ENCODE measurements around the gene SOX3. TPM values are rescaled to one million over a fixed set of nuclear protein-coding genes. Genes with fewer than 3 reads are reported as not detected.

The SOX3 gene
- polyA plus RNA-seq, 1 experiment: not detected

DNA sequence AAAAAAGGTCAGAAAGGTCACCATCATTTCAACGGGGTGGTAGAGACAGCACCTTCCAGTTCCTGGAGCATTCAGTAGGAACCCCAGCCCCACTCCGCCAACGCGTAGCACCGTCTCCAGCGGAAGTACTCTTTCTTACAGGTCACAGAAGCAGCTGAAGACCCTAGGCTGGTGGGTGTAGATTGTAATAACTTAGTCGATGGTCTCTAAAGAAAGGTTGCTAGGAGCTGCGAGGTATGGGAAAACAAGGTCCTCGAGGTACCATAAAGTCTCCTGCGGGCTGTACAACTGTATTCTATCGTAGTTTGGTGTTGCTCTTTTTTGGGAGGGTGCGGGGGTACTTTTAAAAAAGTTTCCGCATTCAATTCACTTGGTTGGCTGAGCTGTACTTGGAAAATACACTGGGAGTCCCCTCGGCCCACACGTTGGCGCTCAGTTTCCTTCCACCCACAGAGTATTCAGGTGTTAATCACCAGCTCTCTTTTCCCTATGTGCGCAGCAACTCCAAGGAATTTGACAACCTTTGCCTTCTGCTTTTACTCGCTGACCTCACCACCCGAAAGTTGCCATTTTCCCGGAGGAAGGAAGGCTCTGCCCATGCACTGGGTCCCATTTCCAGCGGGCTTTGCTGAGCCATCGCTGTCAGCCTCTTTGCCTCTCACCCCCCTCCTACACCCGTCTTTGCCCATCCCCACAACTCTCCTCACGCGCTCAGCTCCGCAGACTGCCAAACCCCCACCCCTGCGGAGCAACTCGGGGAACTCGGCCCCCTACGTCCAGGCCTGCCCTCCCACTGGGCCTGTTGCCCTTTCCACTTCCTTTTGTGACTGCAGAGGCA is 4.8 kb upstream of the SOX3 start:
- no peak for TF ChIP-seq CTCF (IDR thresholded peaks at IDR 0.05; ENCODE audit: low read depth, low read length)
- Histone ChIP-seq H3K4me3 (ENCODE audit: low read depth, low read length) (no peak overlapping the region), H3K27me3 (ENCODE audit: control insufficient read depth, insufficient read depth, low read length) (peaks cover 47% of the 10 kb centered on the region), H3K27ac (ENCODE audit: low read depth, low read length) (no peak overlapping the region), H3K9me3 (ENCODE audit: control insufficient read depth, insufficient read depth, low read length) (no peaks in the 10 kb centered on the region; the same call in 1 of the 2 replicates)
- CTCF ChIA-PET: no interaction called here
- DNase-seq (ENCODE audit: low read depth, low spot score): no peak
- POLR2A ChIA-PET: interaction anchor here (0.6 kb wide), 1 partner anchor 212 kb away, joined by 3 read pairs; no protein-coding TSS in a partner anchor

DNA sequence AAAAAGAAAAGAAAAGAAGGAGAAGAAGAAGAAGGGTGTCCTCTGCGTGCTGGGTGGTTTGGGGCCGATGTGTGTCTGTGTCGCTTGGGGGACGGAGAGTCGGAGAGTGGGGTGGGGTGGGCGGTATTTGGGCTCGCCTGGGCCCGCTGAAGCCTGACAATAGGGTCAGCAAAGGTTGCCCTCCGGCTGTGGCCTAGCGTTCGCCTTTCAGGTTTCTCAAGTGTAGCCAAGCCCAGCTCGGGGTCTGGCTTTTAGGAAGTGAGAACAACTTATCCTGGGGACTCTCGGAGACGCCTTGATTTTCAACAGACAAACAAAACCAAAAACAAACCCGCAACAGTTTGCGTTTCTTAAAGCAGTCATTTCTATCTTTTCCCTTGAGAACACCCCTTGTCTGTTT is 4.1 kb upstream of the SOX3 start:
- Histone ChIP-seq H3K9me3 (ENCODE audit: control insufficient read depth, insufficient read depth, low read length) (no peaks in the 10 kb centered on the region; the same call in 1 of the 2 replicates), H3K27ac (ENCODE audit: low read depth, low read length) (no peak overlapping the region), H3K4me3 (ENCODE audit: low read depth, low read length) (no peak overlapping the region), H3K27me3 (ENCODE audit: control insufficient read depth, insufficient read depth, low read length) (peaks cover 50% of the 10 kb centered on the region)
- no peak for TF ChIP-seq CTCF (IDR thresholded peaks at IDR 0.05; ENCODE audit: low read depth, low read length)
- CTCF ChIA-PET: no interaction called here
- POLR2A ChIA-PET: no interaction called here
- DNase-seq (ENCODE audit: low read depth, low spot score): no peak

DNA sequence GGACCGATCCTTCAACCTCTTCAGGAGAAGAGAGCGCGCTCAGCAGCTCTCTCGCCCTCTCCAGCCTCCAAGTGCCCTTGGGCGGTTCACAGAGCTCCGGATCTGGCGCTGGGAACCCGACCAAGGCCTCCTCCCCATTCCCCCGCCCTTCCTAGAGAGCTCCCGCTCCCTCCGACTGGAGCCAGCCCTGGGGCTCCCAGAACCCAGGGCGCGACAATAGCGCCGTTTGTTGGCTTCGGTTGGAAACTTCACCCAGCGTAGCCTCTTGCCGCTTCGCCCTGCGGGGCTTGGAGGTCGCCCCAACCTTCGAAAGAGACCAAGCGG is 3.1 kb upstream of the SOX3 start:
- Histone ChIP-seq H3K9me3 (ENCODE audit: control insufficient read depth, insufficient read depth, low read length) (no peaks in the 10 kb centered on the region; the same call in 1 of the 2 replicates), H3K27ac (ENCODE audit: low read depth, low read length) (no peak overlapping the region), H3K27me3 (ENCODE audit: control insufficient read depth, insufficient read depth, low read length) (peaks cover 55% of the 10 kb centered on the region), H3K4me3 (ENCODE audit: low read depth, low read length) (no peak overlapping the region)
- ChIA-PET CTCF (no interaction called here), POLR2A (no interaction called here)
- no peak for TF ChIP-seq CTCF (IDR thresholded peaks at IDR 0.05; ENCODE audit: low read depth, low read length)
- no peak for DNase-seq (ENCODE audit: low read depth, low spot score)

GRCh38 chrX:140507223-140507981 is 2.5 kb upstream of the SOX3 start:
- no peak overlapping the region for H3K4me3 ChIP-seq (ENCODE audit: low read depth, low read length)
- DNase-seq (ENCODE audit: low read depth, low spot score): no peak
- H3K9me3 ChIP-seq (ENCODE audit: control insufficient read depth, insufficient read depth, low read length): no peaks in the 10 kb centered on the region; the same call in 1 of the 2 replicates
- ChIA-PET CTCF (no interaction called here), POLR2A (no interaction called here)
- no peak overlapping the region for H3K27ac ChIP-seq (ENCODE audit: low read depth, low read length)
- peaks cover 58% of the 10 kb centered on the region for H3K27me3 ChIP-seq (ENCODE audit: control insufficient read depth, insufficient read depth, low read length)
- TF ChIP-seq CTCF (IDR thresholded peaks at IDR 0.05; ENCODE audit: low read depth, low read length): no peak
